Pancreas (tissue), 10 donors: ENCODE results near the gene ATG3. TPM values are rescaled to one million over a fixed set of nuclear protein-coding genes. Genes with fewer than 3 reads are reported as not detected.
"Not testable (repeated sequence)": the region's sequence is repeated elsewhere in the genome, so short reads cannot be mapped to it uniquely, and the experiment has no call there.

Experiments used
- ATAC-seq, 4 donors: fragments of 200-7000 bp; cut with Tn5 transposase; one replicate each; pipeline versions ENCODE4 v1.8.0 to v1.9.1; 2020; ENCODE audit warnings: mild to moderate bottlenecking in 4 of 4, moderate library complexity in 4 of 4
- DNase-seq, 6 donors: peaks; one replicate each; pipeline ENCODE4 v3.0.0-alpha.2; 2020
- FAIRE-seq: peaks from 2 replicates; lab custom pipeline; 2012; peaks lifted over from hg19 to GRCh38; lab: Jason Lieb, UNC
- H3K27ac ChIP-seq, 4 donors: fragments of 200-600 bp; sonication (generic); 1 replicate in 3 of 4; 2 replicates in 1 of 4; pipeline versions ENCODE4 v1.5.0 to v1.8.0; 2020
- H3K27me3 ChIP-seq, 4 donors: fragments of 200-600 bp; one replicate each; pipeline ENCODE4 v1.8.0; 2021
- H3K36me3 ChIP-seq, 3 donors: fragments of 200-600 bp; sonication (generic) in 1 of 3; one replicate each; pipeline versions ENCODE4 v1.5.0 to v1.8.0; 2020 to 2021
- H3K4me1 ChIP-seq, 3 donors: fragments of 200-600 bp; one replicate each; pipeline ENCODE4 v1.8.0; 2021
- H3K4me3 ChIP-seq, 4 donors: fragments of 200-600 bp; sonication (generic) in 2 of 4; one replicate each; pipeline versions ENCODE4 v1.5.0 to v1.8.0; 2020 to 2021
- H3K9me3 ChIP-seq, 4 donors: fragments of 200-600 bp; one replicate each; pipeline ENCODE4 v1.8.0; 2021
- CTCF ChIP-seq, 4 donors: fragments of 200-600 bp; sonication (generic) in 3 of 4; IDR thresholded peaks; one replicate each; pipeline versions ENCODE4 v1.5.0 to v1.8.0; 2021; ENCODE audit warnings: antibody characterized with exemption in 4 of 4
- WGBS, 2 donors: extraction: QIAGEN DNeasy Blood & Tissue Kit; methylation state at CpG; one replicate each; pipeline ENCODE4 v1.1.7; 2013; 5-methylcytosine and 5-hydroxymethylcytosine counted together
- intact Hi-C, 3 donors: fragments of 100-400 bp; cut with DNase I; formaldehyde crosslinking; loops; one replicate each; pipeline versions ENCODE4 v1.11.1 to v1.14.2; 2022
- polyA plus RNA-seq, 2 donors: library from polyadenylated mRNA; stranded (reverse); fragments of 200-250 nt; gene quantifications; one replicate each; pipeline ENCODE4 v1.2.3, GENCODE V29; 2013
- total RNA-seq, 6 donors: library from RNA; stranded (reverse); fragmentation: NEBNext Ultra II Directional in 4 of 6; extraction: Animal tissue kit (Norgen Biotek cat#: 25700) in 4 of 6; gene quantifications; one replicate each; pipeline versions ENCODE4 v1.2.1 to v1.2.4, GENCODE V29; 2021 to 2023
- donor health status: healthy with polysubstance abuse.
- donor health status: DM: no; HTN: no; CAD: no; lungs with moderate emphysema.
- donor health status: DM: no; HTN: no; CAD: no.
- donor health status: control.
- donor health status: control.
- donor health status: Bipolar disorder and iron deficiency.
- donor health status: DM: yes; HTN: yes; CAD: no.
- donor health status: DM: no; HTN: no; CAD: no.
- donor health status: DM: no; HTN: no; CAD: no.
- donor health status: DM: yes; HTN: yes; CAD: no.

The ATG3 gene
- total and polyA plus RNA-seq, 8 donors: 10.9 to 34.2 (median 25.2) TPM

GRCh38 chr3:112497897-112498548, 63.7 kb downstream of the ATG3 start:
- H3K4me3 ChIP-seq: no peak overlapping the region
- FAIRE-seq (no peak), ATAC-seq (no peak), DNase-seq (no peak)
- no peaks in the 10 kb centered on the region for H3K36me3 ChIP-seq
- no peaks in the 10 kb centered on the region for H3K4me1 ChIP-seq
- WGBS, 2 donors: 85 to 91% methylated on average over 11 of the region's 11 CpGs
- intact Hi-C loops: no loop called here
- no peak for TF ChIP-seq CTCF (IDR thresholded peaks at IDR 0.05)
- no peaks in the 10 kb centered on the region for H3K9me3 ChIP-seq
- no peaks in the 10 kb centered on the region for H3K27me3 ChIP-seq
- H3K27ac ChIP-seq: no peak overlapping the region

GRCh38 chr3:112496366-112497067, 65.2 kb downstream of the ATG3 start:
- Histone ChIP-seq H3K27me3 (no peaks in the 10 kb centered on the region), H3K4me1 (no peaks in the 10 kb centered on the region), H3K4me3 (no peak overlapping the region), H3K9me3 (no peaks in the 10 kb centered on the region), H3K27ac (no peak overlapping the region), H3K36me3 (no peaks in the 10 kb centered on the region)
- no peak for TF ChIP-seq CTCF (IDR thresholded peaks at IDR 0.05)
- no peak for FAIRE-seq
- intact Hi-C loops: no loop called here
- no peak for ATAC-seq
- no peak for DNase-seq
- 84 to 89% methylated on average over 5 of the region's 5 CpGs for WGBS, 2 donors

- not testable (repeated sequence) for H3K9me3 ChIP-seq, H3K4me1 ChIP-seq, ATAC-seq
These were observed 67.4 kb downstream of the ATG3 start for GRCh38 chr3:112494448-112494767.

DNA sequence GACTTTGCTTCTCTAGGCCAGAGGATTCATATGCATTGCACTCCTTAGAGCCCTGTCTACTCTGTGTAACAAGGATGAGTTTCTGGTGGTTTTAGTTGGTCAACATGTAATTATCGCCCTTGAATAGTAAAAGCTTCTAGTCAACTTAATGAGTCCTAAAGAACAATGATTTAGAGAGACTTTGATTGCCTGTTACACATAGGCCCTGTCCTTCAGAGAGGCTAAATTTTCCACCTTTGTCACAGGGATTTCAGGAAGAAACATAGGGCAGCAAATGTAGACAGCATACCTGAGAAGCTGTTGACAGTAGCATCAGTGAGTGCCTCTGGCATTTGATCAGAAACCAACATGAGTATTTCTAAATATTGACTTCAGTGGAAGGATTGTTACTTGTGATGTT, 69.6 kb downstream of the ATG3 start:
- 83 to 94% methylated on average over 1 of the region's 1 CpG for WGBS, 2 donors
- intact Hi-C loops: no loop called here
- DNase-seq (no peak), FAIRE-seq (no peak), ATAC-seq (no peak)
- Histone ChIP-seq H3K27me3 (no peaks in the 10 kb centered on the region), H3K27ac (no peak overlapping the region), H3K36me3 (no peaks in the 10 kb centered on the region), H3K9me3 (no peaks in the 10 kb centered on the region), H3K4me3 (no peak overlapping the region), H3K4me1 (no peaks in the 10 kb centered on the region)
- TF ChIP-seq CTCF (IDR thresholded peaks at IDR 0.05): no peak

More at GRCh38 chr3:112494448-112494767, 67.4 kb downstream of the ATG3 start:
- FAIRE-seq, H3K27me3 ChIP-seq, H3K36me3 ChIP-seq, DNase-seq, H3K4me3 ChIP-seq, intact Hi-C loops, H3K27ac ChIP-seq: not testable (repeated sequence)
- 79 to 85% methylated on average over 3 of the region's 3 CpGs for WGBS, 2 donors

- H3K27me3 ChIP-seq: no peaks in the 10 kb centered on the region
- no peaks in the 10 kb centered on the region for H3K36me3 ChIP-seq
- H3K4me1 ChIP-seq: no peaks in the 10 kb centered on the region
- no peak overlapping the region for H3K4me3 ChIP-seq
- intact Hi-C loops: no loop called here
- no peaks in the 10 kb centered on the region for H3K9me3 ChIP-seq
- no peak for TF ChIP-seq CTCF (IDR thresholded peaks at IDR 0.05)
- ATAC-seq (no peak), DNase-seq (no peak), FAIRE-seq (no peak)
- H3K27ac ChIP-seq: no peak overlapping the region
These were observed 70.4 kb downstream of the ATG3 start for GRCh38 chr3:112491373-112491772.
